PC-9 (cell line): ENCODE data around the gene WDCP.

Experiments
- EZH2 ChIP-seq: fragments of 200-600 bp; sonication (generic); IDR thresholded peaks from 2 replicates; pipeline ENCODE4 v1.8.0; 2017; ENCODE audit warnings: antibody characterized with exemption, low read depth
- TF ChIP-seq, protein P1 (sequence below): fragments of 200-600 bp; sonication (generic); conservative IDR thresholded peaks from 2 replicates; pipeline ENCODE4 v1.6.1; 2017; ENCODE audit warnings: mixed run types, antibody characterized with exemption, mild to moderate bottlenecking, moderate library complexity

DNA sequence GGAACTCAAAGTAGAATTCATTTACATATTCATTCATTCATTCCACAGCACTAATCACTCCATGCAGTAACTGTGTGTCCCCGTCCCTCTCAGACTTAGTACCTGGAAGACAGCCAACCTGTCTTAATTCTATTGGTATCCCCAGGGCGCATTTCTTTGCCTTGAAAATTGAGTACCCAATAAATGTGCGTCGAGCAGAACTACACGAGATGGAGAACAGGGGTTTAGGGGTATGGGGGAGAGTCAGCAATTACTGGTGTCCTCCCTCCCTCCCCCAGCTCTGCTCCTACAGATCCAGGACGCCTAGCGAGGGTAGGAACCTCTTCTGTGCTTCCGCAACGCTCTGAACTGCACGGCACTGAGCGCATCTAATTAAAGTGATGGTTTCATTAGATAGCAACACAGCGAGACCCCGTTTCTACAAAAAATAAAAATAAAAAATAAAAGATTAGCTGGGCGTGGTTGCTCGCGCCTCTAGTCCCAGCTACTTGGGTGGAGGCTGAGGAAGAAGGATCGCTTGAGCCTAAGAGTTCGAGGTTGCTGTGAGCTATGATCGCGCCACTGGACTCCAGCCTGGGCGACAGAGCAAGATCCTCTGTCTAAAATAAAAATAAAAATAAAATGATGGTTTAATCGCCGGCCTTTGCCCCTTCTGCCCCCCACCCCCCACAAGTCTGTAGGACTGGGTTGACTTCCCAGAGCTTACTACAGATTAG is 1.7 kb upstream of the WDCP start:
- TF ChIP-seq EZH2: no peak
- TF ChIP-seq, protein P1, sequence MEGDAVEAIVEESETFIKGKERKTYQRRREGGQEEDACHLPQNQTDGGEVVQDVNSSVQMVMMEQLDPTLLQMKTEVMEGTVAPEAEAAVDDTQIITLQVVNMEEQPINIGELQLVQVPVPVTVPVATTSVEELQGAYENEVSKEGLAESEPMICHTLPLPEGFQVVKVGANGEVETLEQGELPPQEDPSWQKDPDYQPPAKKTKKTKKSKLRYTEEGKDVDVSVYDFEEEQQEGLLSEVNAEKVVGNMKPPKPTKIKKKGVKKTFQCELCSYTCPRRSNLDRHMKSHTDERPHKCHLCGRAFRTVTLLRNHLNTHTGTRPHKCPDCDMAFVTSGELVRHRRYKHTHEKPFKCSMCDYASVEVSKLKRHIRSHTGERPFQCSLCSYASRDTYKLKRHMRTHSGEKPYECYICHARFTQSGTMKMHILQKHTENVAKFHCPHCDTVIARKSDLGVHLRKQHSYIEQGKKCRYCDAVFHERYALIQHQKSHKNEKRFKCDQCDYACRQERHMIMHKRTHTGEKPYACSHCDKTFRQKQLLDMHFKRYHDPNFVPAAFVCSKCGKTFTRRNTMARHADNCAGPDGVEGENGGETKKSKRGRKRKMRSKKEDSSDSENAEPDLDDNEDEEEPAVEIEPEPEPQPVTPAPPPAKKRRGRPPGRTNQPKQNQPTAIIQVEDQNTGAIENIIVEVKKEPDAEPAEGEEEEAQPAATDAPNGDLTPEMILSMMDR: no peak
